NCI-H1436 treated with DMSO at 0.1 percent for 48 hours (cell line): ENCODE results near the gene NHERF2.
"Not testable (repeated sequence)": the region's sequence is repeated elsewhere in the genome, so short reads cannot be mapped to it uniquely, and the experiment has no call there.

Experiments
- DNase-seq: peaks from one replicate; lab custom pipeline; 2025; lab: John Stamatoyannopoulos, UW

Gene NHERF2

GRCh38 chr16:2028146-2028545 lies 1.4 kb downstream of the NHERF2 start:
- no peak for DNase-seq

DNA sequence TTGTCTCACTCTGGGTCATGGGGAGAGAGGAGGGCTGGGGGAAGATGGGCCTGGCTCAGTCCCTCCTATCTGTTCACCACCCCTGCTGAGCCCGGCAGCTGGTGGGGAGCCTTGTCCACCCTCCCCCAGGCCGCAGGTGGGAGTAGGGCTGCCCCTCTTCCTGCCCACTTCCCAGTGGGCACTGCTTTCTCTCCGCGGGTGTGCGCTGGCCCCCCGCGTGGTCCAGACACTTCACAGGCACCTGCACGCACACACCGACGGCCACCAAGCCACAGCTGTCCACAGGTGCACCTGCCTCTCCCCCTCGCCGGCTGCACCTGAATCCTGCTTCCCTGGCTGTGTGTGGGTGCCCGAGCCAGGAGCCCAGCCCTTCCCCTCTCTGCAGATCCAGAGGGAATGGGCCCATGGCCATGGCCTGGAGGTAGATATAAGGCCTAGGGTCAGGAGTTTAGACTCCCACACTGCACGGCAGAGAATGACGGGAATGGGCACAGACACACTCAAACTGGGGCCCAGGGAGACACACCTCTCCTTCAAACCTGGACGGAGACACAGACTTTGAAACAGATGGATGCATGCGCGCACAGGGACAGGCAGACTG lies 2.0 kb downstream of the NHERF2 start:
- DNase-seq, result no peak

DNA sequence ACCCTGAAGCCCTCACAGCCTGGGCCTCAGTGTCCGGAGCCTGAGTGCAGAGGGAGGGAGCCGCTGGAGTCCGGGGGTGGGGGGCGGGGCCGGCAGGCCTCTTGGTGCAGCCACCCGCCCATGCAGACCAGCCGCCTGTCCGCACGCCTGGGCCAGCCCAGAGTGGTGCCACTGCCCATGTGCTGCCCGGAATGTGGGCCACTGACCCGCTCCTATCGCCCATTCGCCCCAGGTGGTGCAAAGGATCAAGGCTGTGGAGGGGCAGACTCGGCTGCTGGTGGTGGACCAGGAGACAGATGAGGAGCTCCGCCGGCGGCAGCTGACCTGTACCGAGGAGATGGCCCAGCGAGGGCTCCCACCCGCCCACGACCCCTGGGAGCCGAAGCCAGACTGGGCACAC lies 2.6 kb downstream of the NHERF2 start:
- DNase-seq, result no peak

GRCh38 chr16:2030036-2030435 lies 3.3 kb downstream of the NHERF2 start:
- no peak for DNase-seq

DNA sequence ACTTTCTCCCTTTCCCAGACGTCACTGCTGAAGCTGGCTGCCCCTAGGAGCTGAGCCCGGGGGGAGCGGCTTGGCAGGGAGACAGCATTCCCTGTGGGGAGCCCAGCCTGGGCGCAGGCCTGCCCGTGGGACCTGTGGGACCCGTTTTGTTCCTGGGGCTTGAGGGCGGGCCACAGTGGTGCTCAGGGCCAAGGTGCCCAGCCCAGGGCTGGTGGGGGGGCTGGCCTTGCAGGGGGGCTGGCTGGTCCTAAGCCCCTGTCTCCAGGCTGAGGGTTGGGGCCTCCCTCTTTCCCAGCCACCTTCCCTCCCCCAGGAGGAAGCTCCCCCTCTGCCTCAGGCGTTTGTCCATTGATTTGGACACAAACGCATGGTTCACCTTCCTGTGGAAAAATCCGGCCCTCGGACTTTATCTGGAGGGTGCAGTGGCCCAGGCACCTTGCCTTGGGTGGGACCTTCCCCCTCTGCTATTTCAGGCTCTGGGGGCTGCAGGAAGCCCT lies 4.4 kb downstream of the NHERF2 start:
- no peak for DNase-seq

DNA sequence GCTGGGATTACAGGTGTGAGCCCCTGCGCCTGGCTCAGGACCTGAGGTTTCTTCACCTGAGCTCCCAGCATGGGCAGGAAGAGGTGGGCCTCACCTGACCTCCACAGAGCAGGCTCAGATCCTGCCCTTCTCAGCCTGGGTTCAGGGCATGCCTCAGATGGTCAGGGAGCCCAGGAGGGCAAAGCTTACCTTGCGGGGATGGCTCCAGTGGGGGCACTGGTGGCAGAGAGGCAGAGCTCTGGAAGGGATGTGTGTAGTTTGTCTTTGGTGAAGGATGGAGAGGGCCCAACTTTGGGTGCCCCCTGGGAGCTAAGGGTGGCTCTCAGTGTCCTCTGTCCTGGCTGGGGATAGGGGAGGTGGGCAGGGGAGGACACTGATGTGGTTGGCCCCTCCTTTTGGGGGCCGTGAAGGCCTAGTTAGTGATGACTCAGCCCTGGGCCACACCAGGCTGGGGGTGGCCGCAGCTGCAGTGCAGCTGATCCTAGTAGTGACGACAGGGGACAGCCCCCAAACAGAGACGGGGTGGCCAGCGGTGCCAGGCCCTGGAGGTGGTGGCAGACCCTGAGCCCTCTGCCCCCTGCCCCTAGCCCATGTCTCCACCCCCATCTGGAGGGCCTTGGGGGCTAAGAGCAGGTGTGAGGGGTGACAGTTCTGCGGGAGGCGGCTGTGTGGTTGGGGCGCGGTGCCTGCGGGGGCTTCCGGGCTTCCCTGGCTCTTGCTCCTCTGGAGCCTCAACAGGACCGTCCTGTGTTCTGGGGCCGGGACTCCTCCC lies 5.8 kb downstream of the NHERF2 start:
- no peak for DNase-seq

DNA sequence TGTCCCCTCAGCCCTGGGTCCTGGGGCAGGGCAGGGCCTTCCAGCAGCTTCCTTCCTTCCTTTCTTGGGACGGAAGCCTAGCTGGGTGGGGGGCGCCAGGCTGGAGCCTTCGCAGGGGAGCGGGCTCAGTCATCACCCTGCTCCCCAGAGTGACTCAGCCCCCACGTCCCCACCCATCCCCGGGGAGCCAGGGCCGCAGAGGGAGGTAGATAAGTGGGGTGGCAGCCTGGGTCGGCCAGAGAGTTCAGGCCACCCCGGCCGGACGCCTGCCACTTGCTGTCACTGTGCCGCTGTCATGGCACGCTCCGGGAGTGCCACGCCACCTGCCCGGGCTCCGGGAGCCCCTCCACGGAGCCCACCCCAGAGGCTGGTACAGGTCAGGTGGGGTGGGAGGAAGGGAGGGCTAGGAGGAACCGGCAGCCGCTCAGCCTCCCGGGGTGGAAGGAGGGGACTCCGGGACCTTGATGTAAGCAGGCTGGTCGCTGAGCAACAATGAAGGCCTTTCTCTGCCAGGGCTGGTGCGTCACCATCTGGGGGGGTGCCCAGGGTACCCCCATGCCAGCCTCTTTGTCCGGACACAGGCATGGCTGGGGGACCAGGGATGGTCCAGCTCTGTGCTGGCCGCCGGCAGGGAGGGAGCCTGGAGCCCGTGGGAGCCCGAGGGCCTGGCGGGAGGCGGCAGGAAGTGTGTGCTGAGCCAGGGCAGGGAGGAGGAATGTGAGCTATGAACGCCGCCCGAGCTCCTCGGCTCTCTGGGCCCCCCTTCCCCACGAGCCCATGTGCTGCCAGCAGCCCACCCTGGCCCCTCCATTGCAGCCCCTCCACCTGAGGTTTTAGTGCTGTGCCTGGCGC lies 6.6 kb downstream of the NHERF2 start:
- DNase-seq, result no peak

DNA sequence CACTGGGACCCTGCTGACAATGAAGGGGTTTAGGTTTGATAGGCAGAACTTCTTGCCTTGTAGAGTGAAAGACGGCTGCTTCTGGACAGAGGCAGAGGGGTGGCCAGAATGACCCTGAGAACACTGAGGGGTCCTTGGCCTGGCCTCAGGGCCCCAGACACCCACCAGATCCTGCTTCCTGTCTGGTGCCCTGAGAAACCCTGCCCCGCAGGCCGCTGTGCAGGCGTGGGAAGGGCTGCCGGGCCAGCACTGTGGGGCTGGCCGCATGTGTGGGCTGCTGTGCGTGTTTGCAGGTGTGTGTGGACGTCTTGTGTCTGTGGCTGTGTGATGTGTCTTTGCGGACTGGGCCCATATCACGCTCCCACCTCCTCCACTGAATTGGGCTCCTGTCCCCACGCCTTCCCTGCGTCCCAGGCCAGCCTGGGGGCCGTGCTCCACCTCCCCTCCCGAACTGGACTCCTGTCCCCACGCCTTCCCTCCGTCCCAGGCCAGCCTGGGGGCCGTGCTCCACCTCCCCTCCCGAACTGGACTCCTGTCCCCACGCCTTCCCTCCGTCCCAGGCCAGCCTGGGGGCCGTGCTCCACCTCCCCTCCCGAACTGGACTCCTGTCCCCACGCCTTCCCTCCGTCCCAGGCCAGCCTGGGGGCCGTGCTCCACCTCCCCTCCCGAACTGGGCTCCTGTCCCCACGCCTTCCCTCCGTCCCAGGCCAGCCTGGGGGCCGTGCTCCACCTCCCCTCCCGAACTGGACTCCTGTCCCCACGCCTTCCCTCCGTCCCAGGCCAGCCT lies 7.4 kb downstream of the NHERF2 start:
- DNase-seq, result not testable (repeated sequence)

- no peak for DNase-seq
Observed at GRCh38 chr16:2034696-2035430, 8.2 kb downstream of the NHERF2 start.

GRCh38 chr16:2035431-2036199 lies 8.9 kb downstream of the NHERF2 start:
- no peak for DNase-seq

- no peak for DNase-seq
Observed at GRCh38 chr16:2036200-2036966, 9.7 kb downstream of the NHERF2 start.

DNA sequence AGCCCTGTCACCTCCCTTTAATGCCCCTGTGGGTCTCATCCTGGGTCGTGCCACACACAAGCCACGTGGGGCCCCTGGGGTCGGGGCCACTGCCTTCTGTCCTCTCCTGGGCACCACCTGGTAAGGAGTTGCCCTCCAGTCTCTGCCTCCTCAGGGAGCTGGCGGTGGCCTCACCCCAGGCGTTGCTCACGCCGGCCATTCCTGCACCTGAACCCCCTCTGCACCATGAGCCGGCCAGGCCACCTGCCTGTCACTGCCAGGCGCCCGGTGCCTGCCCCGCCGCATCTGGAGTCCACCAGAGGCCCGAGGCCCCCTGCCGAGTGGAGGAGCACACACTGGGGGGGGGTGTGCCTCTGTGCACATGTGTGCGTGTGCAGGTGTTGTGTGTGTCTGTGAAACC lies 10.4 kb downstream of the NHERF2 start:
- DNase-seq, result no peak

GRCh38 chr16:2037647-2038381 lies 11.1 kb downstream of the NHERF2 start:
- DNase-seq, result no peak

GRCh38 chr16:2038382-2039231 lies 11.9 kb downstream of the NHERF2 start:
- DNase-seq, result no peak

DNA sequence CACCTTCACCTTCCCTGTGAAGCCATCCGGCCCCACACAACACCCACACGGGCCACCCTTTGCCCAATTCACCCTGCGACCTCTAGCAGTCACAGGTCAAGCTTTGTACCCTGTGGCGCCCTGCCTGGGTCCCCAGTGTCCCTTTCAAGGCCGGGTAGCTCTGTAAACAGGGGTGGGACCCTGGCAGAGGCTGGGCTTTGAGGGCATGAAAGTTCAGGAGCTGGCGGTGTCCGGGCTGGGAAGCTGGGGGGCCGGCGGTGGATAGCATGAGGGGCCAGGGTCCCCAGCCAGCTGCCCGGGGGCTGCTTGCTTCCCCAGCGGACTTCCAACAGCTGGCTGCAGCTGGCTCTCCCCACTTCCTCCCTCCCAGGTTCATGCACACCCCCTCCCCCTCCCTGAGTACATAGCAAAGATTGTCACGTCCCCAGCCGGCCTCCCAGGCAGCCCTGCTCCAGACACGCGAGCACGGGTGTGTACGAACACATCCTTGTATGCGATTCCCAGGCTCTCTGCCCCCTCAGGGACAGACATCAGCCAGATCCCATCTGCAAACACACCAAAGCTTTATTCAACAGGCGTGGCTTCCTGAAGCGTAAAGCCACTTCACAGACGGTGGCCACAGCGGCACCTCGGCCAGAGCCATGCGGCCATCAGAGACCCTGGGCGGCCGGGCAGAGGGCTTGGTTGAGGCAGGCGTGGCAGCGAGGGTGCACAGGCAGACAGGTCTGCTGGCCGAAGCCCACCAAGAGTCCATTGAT lies 12.8 kb downstream of the NHERF2 start:
- no peak for DNase-seq

DNA sequence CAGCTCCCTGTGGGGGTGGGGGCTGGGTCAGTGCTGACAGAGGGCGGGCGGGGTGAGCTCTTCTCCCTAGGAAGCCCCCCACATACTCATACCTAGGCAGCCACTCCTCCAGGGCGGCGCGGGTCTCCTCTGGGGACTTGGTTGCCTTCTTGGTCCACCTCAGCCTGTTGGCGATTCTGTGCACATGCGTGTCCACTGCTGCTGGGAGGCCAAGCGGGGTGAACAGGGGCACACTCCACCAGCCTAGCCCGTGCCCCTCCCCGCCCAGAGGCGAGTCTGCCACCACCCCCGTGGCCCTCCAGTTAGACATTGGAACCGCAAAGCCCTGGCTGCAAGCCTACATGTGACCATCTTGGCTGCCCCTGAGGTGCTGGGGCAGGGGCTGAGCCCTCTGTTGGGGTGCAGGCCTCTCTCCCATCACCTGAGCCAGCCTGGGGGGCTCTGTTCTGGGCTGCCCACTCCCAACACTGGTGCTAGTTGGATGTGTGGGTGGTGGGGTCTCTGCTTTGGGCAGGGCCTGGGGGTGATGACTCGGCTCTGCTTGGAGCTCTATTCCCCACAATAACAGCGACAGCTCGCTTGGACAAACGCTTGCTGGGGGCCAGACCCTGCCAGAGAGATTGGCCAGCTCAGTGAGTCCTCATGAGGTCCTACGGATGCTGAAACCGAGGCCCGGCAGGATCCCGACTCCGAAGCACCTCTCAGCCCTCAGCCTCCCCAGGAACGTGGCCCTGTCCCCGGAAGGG lies 13.5 kb downstream of the NHERF2 start:
- no peak for DNase-seq
